WTC11 (cell line): ENCODE measurements around the gene RNF20.

Source experiments
- NR2C2 ChIP-seq: sonication (generic); formaldehyde crosslinking; IDR thresholded peaks from 2 replicates; pipeline ENCODE4 v1.8.0; 2022; ENCODE audit warnings: mild to moderate bottlenecking, missing genetic modification reagents
- SP1 ChIP-seq: sonication (generic); formaldehyde crosslinking; conservative IDR thresholded peaks from 2 replicates; pipeline ENCODE4 v1.8.1; 2022; ENCODE audit warnings: missing genetic modification reagents
- TF ChIP-seq, protein P1 (sequence below): sonication (generic); formaldehyde crosslinking; conservative IDR thresholded peaks from 2 replicates; pipeline ENCODE4 v1.8.1; 2022; ENCODE audit warnings: mild to moderate bottlenecking, missing genetic modification reagents
- TF ChIP-seq, protein P2 (sequence below): sonication (generic); formaldehyde crosslinking; IDR thresholded peaks from 2 replicates; pipeline ENCODE4 v1.8.1; 2023; ENCODE audit warnings: mild to moderate bottlenecking, missing genetic modification reagents

DNA sequence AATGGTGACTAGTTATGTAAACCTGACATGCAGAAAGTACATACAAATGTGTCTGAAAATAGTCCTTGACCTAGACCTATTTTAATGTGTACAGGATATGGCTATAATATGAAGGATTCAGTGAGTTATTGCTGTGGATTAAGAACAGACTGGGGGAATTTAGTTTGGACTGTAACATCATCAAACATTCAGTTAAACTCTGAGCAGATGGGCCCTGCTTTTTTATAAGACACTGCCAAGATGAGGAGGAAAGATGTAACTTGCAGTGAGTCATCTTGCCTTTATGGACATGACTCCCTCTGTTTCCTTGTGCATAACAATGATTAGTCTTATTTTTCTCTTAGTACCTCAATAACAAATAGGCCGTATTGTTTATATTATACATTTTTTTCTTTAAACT lies 48.9 kb downstream of the RNF20 start:
- no peak for TF ChIP-seq NR2C2 (CRISPR knock-in tag)
- no peak for TF ChIP-seq SP1 (CRISPR knock-in tag)
- TF ChIP-seq, protein P1, sequence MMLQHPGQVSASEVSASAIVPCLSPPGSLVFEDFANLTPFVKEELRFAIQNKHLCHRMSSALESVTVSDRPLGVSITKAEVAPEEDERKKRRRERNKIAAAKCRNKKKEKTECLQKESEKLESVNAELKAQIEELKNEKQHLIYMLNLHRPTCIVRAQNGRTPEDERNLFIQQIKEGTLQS (CRISPR knock-in tag), result no peak
- TF ChIP-seq, protein P2, sequence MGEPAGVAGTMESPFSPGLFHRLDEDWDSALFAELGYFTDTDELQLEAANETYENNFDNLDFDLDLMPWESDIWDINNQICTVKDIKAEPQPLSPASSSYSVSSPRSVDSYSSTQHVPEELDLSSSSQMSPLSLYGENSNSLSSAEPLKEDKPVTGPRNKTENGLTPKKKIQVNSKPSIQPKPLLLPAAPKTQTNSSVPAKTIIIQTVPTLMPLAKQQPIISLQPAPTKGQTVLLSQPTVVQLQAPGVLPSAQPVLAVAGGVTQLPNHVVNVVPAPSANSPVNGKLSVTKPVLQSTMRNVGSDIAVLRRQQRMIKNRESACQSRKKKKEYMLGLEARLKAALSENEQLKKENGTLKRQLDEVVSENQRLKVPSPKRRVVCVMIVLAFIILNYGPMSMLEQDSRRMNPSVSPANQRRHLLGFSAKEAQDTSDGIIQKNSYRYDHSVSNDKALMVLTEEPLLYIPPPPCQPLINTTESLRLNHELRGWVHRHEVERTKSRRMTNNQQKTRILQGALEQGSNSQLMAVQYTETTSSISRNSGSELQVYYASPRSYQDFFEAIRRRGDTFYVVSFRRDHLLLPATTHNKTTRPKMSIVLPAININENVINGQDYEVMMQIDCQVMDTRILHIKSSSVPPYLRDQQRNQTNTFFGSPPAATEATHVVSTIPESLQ (CRISPR knock-in tag), result no peak
